GM19372 (cell line): Measurements from ENCODE around the gene THSD4.

Experiments used
- ATAC-seq: cut with Tn5 transposase; IDR thresholded peaks from one replicate; pipeline ENCODE4 v1.9.1; 2021; ENCODE audit warnings: mild to moderate bottlenecking, low read depth, moderate library complexity; ENCODE audit not compliant: unreplicated experiment

Gene THSD4

GRCh38 chr15:71779073-71779797 lies 664.0 kb downstream of the THSD4 start:
- ATAC-seq: no peak

DNA sequence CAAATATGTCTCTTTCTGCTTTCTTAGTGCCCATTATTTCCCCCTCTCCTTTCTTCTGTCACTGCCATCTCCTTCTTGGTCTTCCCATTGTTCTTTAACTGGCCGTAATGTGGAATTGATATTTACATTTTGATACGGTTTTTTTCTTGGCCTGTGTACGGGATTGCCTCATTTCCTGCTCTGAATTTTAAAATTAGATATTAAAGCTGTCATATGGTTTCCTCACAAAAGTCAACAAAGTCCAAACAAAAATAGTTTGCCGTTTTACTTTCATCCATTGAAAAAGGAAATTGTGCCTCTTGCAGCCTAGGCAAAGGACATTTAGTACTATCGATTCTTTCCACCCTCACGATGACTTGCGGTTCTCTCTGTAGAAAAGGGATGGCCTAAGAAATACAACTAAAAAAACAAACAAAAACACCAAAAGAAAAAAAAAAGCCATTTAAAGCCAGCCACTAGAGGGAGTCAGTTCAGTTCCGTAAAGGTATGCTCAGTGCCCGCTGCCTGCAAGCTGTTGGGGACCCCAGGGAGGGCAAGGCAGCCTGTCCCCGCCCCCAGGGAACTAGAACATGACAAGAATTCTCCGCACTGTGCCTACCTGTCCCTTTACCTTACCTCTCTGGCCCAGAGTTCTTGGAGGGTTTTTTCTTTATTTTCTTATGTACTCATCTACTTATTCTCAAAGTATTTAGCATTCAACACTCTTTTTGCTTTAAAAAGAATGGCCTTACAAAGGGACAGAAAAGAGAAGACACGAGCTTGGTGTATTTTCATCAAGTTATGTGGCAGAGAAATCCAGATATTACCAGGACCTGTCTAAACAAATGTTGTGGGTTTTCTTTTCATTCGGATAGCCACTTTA lies 665.1 kb downstream of the THSD4 start:
- no peak for ATAC-seq

DNA sequence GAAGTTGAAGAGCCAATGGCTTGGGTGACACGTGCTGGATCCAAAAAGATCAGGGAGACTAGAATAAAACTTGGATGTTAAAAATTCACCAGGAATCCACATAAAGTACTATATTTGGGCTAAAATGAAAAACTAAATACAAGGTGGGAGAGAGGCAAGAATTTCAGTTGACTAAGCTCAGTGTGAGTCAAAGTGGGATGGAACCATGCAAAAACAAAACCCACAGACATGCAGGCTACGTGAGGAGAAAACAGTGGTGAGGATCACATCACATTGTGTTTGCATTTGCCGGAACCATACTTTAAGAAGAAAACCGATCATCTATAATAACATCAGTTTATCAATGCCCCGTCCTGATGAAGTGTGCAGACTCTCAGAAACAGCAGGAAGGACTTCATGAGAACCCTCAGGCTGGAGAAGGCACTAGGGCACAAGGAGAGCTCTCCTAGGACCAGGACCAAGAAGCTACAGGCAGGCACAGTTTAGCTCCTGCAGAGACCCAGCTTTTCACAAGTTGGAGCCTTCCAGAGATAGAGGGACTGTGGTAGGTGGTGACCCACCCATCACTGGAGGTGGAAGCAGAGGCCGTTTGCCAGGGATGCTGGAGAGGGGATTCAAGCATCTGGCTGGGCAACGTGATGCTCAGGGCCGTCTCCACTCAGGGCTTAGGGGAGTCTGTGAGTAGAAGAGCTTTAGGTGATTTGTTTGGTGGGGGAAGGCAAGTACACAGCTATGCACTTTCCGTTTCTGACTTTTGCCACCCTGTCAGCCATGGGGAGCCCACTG lies 666.1 kb downstream of the THSD4 start:
- no peak for ATAC-seq

DNA sequence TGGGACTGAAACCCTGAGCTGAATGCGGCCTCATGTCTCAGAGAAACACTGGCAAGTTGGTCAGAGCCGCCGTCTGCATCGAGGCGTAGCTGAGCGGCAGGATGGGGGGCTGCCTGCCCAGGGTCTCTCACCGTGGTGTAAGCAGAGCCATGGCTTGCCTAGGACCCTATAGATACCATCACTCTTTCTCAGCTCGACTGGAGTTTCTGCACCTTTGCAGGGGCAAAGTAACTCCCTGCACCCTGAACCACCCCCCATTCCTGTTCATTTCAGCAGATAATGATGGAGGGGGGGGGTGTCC lies 666.6 kb downstream of the THSD4 start:
- ATAC-seq: no peak

- ATAC-seq: no peak
Observed at GRCh38 chr15:71782422-71783165, 667.3 kb downstream of the THSD4 start.

GRCh38 chr15:71784719-71785118 lies 669.4 kb downstream of the THSD4 start:
- ATAC-seq: no peak

DNA sequence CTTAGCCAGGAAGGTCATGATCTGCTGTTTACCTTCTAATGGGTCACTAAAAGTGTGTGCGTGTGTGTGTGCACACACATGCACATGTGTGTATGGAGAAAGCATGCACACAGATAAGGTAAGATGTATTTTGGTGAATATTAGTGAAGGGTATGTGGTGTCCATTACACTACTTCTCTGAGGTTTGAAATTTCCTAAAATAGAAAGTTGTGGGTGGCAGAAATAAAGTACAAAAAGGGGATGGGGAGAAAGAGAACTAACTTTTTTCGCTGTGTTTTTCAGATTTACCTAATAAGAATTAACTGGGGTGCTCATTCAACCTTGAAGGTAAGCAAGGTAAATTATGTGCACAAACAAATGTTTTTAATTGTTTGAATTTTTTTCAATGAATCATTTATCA lies 670.7 kb downstream of the THSD4 start:
- ATAC-seq: no peak

DNA sequence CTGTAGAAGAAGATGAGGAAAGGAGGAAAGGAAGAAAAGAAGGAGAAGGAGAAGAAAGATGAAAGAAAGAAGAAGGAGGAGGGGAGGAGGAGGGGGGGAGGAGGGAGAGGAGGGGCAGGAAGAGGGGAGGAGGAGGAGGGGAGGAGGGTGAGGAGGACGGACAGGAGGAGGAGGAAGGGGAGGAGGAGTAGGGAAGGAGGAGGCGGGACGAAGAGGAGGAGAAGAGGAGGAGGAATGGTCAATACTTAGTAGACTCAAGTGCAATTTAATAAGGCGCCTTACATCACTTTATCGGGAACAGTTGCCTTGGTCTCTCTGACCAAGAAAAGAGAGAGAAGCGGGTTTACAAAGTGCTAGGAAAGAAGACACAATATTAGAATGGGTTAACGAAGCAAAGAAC lies 671.4 kb downstream of the THSD4 start:
- ATAC-seq: no peak

GRCh38 chr15:71788646-71789579 lies 673.6 kb downstream of the THSD4 start:
- ATAC-seq: no peak

DNA sequence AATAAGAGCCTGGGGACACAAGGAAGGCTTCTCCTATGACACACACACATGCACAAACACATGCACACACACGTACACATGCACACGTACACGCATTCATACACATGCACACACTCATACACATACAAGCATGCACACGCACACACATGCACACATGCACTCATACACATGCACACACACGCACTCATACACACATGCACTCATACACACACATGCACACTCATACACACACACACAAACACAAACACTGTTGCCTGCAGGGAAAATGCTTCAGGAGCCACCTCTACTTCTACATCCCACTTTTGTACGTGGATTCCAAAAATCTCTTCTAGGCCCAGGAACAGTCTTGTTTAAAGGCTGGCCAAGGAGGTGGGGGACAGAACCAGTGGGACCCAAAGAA lies 674.3 kb downstream of the THSD4 start:
- no peak for ATAC-seq

DNA sequence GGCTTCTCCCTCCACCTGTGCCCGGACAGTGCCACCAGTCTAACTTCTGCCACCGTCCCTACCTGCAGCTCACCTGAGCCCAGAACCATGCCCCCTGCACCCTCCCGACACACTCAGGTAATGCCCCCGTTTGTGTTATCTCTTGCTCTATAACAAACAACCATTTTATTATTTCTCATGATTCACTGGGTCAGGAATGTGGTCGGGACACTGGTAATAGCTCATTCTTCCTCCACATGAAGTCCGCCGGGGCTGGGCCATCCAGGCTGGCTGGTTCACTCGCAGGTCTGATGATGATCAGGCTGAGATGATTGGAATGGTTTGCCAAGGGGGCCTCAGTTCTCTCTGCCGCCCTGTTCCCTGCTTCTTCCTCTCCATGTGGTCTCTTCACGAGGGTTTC lies 674.8 kb downstream of the THSD4 start:
- ATAC-seq: no peak

DNA sequence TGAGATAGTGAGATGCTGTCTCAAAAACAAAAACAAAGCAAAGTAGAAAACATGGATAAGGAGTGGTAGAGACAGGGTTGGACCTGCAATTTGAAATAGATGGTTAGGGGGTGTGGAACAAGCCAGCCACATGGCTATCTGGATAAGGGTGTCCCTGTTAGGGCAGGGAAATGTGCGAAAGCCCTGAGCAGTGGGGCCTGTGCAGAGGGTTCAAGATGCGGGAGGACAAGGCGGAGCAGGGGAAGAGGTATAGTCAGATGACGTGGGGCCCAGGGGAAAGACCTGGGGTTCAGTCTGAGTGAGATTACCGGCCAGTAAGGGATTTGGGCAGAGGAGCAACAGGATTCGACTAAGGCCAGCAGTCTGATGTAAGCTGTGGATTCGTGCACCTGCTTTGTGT lies 676.7 kb downstream of the THSD4 start:
- ATAC-seq: no peak

GRCh38 chr15:71792521-71792920 lies 677.2 kb downstream of the THSD4 start:
- ATAC-seq: no peak

GRCh38 chr15:71798641-71799040 lies 683.4 kb downstream of the THSD4 start:
- no peak for ATAC-seq

DNA sequence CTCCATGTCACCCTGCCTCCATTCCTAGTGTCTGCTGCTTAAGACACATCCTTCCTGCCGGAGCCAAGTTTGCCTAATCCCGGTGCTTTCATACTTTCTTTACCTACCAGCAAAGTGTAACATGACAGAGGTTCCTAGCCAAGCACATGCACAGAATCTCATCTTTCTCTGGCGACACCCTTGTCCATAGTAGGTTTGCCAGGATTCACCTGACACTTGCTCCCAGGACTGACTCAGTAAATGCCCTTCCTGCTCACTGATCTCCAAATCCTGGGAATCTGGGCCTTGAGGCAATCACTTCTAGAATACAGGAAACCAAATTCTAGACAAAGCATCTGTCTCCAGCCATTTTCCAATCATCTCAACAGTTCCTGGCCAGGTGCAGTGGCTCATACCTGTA lies 684.9 kb downstream of the THSD4 start:
- no peak for ATAC-seq

- ATAC-seq: no peak
Observed at GRCh38 chr15:71800835-71801745, 685.8 kb downstream of the THSD4 start.

GRCh38 chr15:71801935-71802655 lies 686.8 kb downstream of the THSD4 start:
- ATAC-seq: no peak

DNA sequence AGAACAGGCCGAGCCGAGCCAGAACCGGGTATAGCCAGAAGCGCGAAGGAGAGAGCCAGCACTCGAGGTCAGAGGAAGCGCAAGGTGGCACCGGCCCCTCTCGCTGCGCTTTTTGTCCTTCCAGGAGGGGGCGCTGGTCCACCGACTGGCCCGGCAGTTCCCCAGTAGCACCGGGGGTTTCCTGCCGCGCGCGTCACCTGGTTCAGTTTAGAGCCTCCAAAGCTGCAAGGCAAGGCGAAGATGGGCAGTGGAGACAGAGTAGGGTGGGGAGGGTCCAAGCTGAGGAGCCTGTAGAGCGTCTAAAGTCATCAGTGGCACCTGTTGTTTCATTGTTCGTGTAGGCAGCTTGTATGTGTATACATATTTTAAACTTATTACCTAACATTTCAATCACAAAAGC lies 687.5 kb downstream of the THSD4 start:
- ATAC-seq: no peak
